HEK293 (cell line): ENCODE results near the gene CELF4.

Source experiments
- CTCF ChIA-PET: fragments of 350-600 bp; formaldehyde crosslinking; extraction: SDS; loops from one replicate; lab custom pipeline; 2021; ENCODE audit warnings: antibody characterized with exemption; lab: Yijun Ruan, JAX
- POLR2A ChIA-PET: fragments of 300-600 bp; formaldehyde crosslinking; extraction: SDS; loops from one replicate; lab custom pipeline; 2020; ENCODE audit warnings: antibody characterized with exemption, inconsistent platforms; lab: Yijun Ruan, JAX
- H3K27ac ChIP-seq: fragments of 200-500 bp; sonication (Bioruptor generic); 2 replicates; pipeline ENCODE4 v1.5.1; 2014; ENCODE audit warnings: low read depth, low read length, control low read depth, inconsistent platforms; ENCODE audit errors: extremely low read depth
- H3K36me3 ChIP-seq, 2 experiments: fragments of 200-500 bp in 1 of 2; sonication (Bioruptor generic) in 1 of 2; 1 replicate in 1 of 2; 2 replicates in 1 of 2; pipeline ENCODE4 v1.5.1; 2014 to 2017; ENCODE audit warnings: inconsistent platforms in 2 of 2, low read length in 2 of 2; ENCODE audit not compliant: control insufficient read depth in 2 of 2, insufficient read depth in 1 of 2
- H3K4me1 ChIP-seq: fragments of 200-500 bp; sonication (Bioruptor generic); 2 replicates; pipeline ENCODE4 v1.5.1; 2014; ENCODE audit warnings: mild to moderate bottlenecking, low read length, inconsistent platforms; ENCODE audit not compliant: control insufficient read depth, insufficient read depth
- H3K4me3 ChIP-seq: 2 replicates; pipeline ENCODE4 v1.5.1; 2011; ENCODE audit warnings: low read depth, mild to moderate bottlenecking, control low read depth, low read length, moderate library complexity
- H3K9me3 ChIP-seq: fragments of 200-500 bp; sonication (Bioruptor generic); 2 replicates; pipeline ENCODE4 v1.5.1; 2014; ENCODE audit warnings: low read depth, low read length, inconsistent platforms; ENCODE audit not compliant: control insufficient read depth, insufficient read depth
- ELK4 ChIP-seq: IDR thresholded peaks from 2 replicates; pipeline ENCODE4 v1.6.1; 2011; ENCODE audit warnings: mild to moderate bottlenecking, low read depth, low read length, borderline replicate concordance
- GLIS2 ChIP-seq: fragments of 450-650 bp; formaldehyde crosslinking; IDR thresholded peaks from 2 replicates; pipeline ENCODE4 v1.5.1; 2016; ENCODE audit warnings: missing biosample characterization, missing genetic modification characterization
- PBX3 ChIP-seq: sonication (generic); formaldehyde crosslinking; IDR thresholded peaks from 2 replicates; pipeline ENCODE4 v1.8.1; 2022; ENCODE audit warnings: mild to moderate bottlenecking, moderate library complexity, missing genetic modification reagents
- PRDM10 ChIP-seq: fragments of 450-650 bp; formaldehyde crosslinking; IDR thresholded peaks from 2 replicates; pipeline ENCODE4 v1.5.1; 2016; ENCODE audit warnings: missing biosample characterization, missing genetic modification characterization
- YY1 ChIP-seq: fragments of 450-650 bp; formaldehyde crosslinking; IDR thresholded peaks from 2 replicates; pipeline ENCODE4 v1.5.1; 2018; ENCODE audit warnings: missing biosample characterization, missing genetic modification characterization
- ZBTB10 ChIP-seq: fragments of 450-650 bp; formaldehyde crosslinking; IDR thresholded peaks from 2 replicates; pipeline ENCODE4 v1.5.1; 2016; ENCODE audit warnings: missing biosample characterization, missing genetic modification characterization
- ZFHX2 ChIP-seq: fragments of 450-650 bp; formaldehyde crosslinking; conservative IDR thresholded peaks from 2 replicates; pipeline ENCODE4 v1.5.1; 2016; ENCODE audit warnings: missing biosample characterization, missing genetic modification characterization
- ZFP37 ChIP-seq: fragments of 450-650 bp; formaldehyde crosslinking; IDR thresholded peaks from 2 replicates; pipeline ENCODE4 v1.5.1; 2016; ENCODE audit warnings: missing biosample characterization, missing genetic modification characterization
- ZNF146 ChIP-seq: fragments of 450-650 bp; formaldehyde crosslinking; IDR thresholded peaks from 2 replicates; pipeline ENCODE4 v1.5.1; 2016; ENCODE audit warnings: missing biosample characterization, missing genetic modification characterization
- ZNF155 ChIP-seq: fragments of 450-650 bp; formaldehyde crosslinking; IDR thresholded peaks from 2 replicates; pipeline ENCODE4 v1.5.1; 2016; ENCODE audit warnings: missing biosample characterization, missing genetic modification characterization
- ZNF174 ChIP-seq: fragments of 450-650 bp; formaldehyde crosslinking; IDR thresholded peaks from 2 replicates; pipeline ENCODE4 v1.5.0; 2017; ENCODE audit warnings: missing biosample characterization, mild to moderate bottlenecking, missing genetic modification characterization
- ZNF175 ChIP-seq: fragments of 450-650 bp; formaldehyde crosslinking; IDR thresholded peaks from 2 replicates; pipeline ENCODE4 v1.5.1; 2016; ENCODE audit warnings: missing biosample characterization, missing genetic modification characterization
- ZNF324 ChIP-seq: fragments of 450-650 bp; formaldehyde crosslinking; IDR thresholded peaks from 2 replicates; pipeline ENCODE4 v1.5.1; 2016; ENCODE audit warnings: missing biosample characterization, missing genetic modification characterization
- ZNF488 ChIP-seq: fragments of 450-650 bp; formaldehyde crosslinking; IDR thresholded peaks from 2 replicates; pipeline ENCODE4 v1.5.1; 2016; ENCODE audit warnings: missing biosample characterization, missing genetic modification characterization
- ZNF555 ChIP-seq: fragments of 450-650 bp; formaldehyde crosslinking; conservative IDR thresholded peaks from 2 replicates; pipeline ENCODE4 v1.5.1; 2017; ENCODE audit warnings: missing biosample characterization, mild to moderate bottlenecking, missing genetic modification characterization, inconsistent platforms
- ZNF560 ChIP-seq: fragments of 450-650 bp; formaldehyde crosslinking; IDR thresholded peaks from 2 replicates; pipeline ENCODE4 v1.5.1; 2017; ENCODE audit warnings: missing biosample characterization, missing genetic modification characterization, borderline replicate concordance

The CELF4 gene

GRCh38 chr18:37258819-37259218 lies 306.8 kb downstream of the CELF4 start:
- ChIA-PET CTCF (interaction anchor here (0.7 kb wide), 1 partner anchor 36 kb away, joined by 3 read pairs; no protein-coding TSS in a partner anchor), POLR2A (no interaction called here)
- H3K4me3 ChIP-seq: no peak overlapping the region

GRCh38 chr18:37258131-37258530 lies 307.5 kb downstream of the CELF4 start:
- Histone ChIP-seq H3K36me3 (no peaks in the 10 kb centered on the region), H3K9me3 (no peaks in the 10 kb centered on the region)
- POLR2A ChIA-PET: no interaction called here
- no peak for TF ChIP-seq ZNF488 (tag by site-specific recombination)
- TF ChIP-seq ZBTB10: no peak
- no peak for TF ChIP-seq ZNF146 (tag by site-specific recombination)
- TF ChIP-seq, all 188 proteins: peak for 0
- Histone ChIP-seq H3K27ac (no peak overlapping the region), H3K4me1 (no peaks in the 10 kb centered on the region), H3K4me3 (no peak overlapping the region)
- CTCF ChIA-PET: interaction anchor here (0.7 kb wide), 2 partner anchors 37 to 44 kb away, joined by 3 to 4 read pairs; no protein-coding TSS in a partner anchor

More at GRCh38 chr18:37258819-37259218, 306.8 kb downstream of the CELF4 start:
- H3K27ac ChIP-seq: no peak overlapping the region
- H3K4me1 ChIP-seq: no peaks in the 10 kb centered on the region
- H3K36me3 ChIP-seq: no peaks in the 10 kb centered on the region
- no peaks in the 10 kb centered on the region for H3K9me3 ChIP-seq
- TF ChIP-seq ZNF560 (tag by site-specific recombination) (no peak), ZNF555 (tag by site-specific recombination) (no peak), ZNF155 (tag by site-specific recombination) (no peak), PBX3 (CRISPR knock-in tag) (no peak), ZNF324 (tag by site-specific recombination) (no peak), ZNF174 (tag by site-specific recombination) (no peak), YY1 (tag by site-specific recombination) (no peak)

GRCh38 chr18:37254973-37255372 lies 310.6 kb downstream of the CELF4 start:
- TF ChIP-seq ZNF175 (tag by site-specific recombination): no peak
- no peak for TF ChIP-seq GLIS2 (tag by site-specific recombination)
- CTCF ChIA-PET: interaction anchor here (1.0 to 1.3 kb wide), 2 partner anchors 73 to 129 kb away, joined by 3 read pairs; no protein-coding TSS in a partner anchor
- Histone ChIP-seq H3K36me3 (no peaks in the 10 kb centered on the region), H3K9me3 (no peaks in the 10 kb centered on the region), H3K27ac (no peak overlapping the region), H3K4me1 (no peaks in the 10 kb centered on the region), H3K4me3 (no peak overlapping the region)
- POLR2A ChIA-PET: no interaction called here

- Histone ChIP-seq H3K27ac (no peak overlapping the region), H3K9me3 (no peaks in the 10 kb centered on the region), H3K36me3 (no peaks in the 10 kb centered on the region), H3K4me3 (peak overlapping the region; percentile 38), H3K4me1 (no peaks in the 10 kb centered on the region)
- CTCF ChIA-PET: interaction anchor here (1.3 kb wide), 1 partner anchor 73 kb away, joined by 3 read pairs; no protein-coding TSS in a partner anchor
- POLR2A ChIA-PET: no interaction called here
- TF ChIP-seq ZFP37 (tag by site-specific recombination) (no peak), ZFHX2 (tag by site-specific recombination) (peak; percentile 55), ELK4 (no peak), PRDM10 (no peak)
Observed at GRCh38 chr18:37254236-37254754, 311.3 kb downstream of the CELF4 start.
